LNCAP (cell line): ENCODE measurements around the gene GATA1.

Experiments used
- TF ChIP-seq, protein P1 (sequence below): fragments of 450-650 bp; IDR thresholded peaks from 2 replicates; pipeline ENCODE4 v1.5.1; 2017; ENCODE audit warnings: mild to moderate bottlenecking

GATA1 gene

GRCh38 chrX:48770296-48770695, 16.1 kb upstream of the GATA1 start:
- TF ChIP-seq, protein P1, sequence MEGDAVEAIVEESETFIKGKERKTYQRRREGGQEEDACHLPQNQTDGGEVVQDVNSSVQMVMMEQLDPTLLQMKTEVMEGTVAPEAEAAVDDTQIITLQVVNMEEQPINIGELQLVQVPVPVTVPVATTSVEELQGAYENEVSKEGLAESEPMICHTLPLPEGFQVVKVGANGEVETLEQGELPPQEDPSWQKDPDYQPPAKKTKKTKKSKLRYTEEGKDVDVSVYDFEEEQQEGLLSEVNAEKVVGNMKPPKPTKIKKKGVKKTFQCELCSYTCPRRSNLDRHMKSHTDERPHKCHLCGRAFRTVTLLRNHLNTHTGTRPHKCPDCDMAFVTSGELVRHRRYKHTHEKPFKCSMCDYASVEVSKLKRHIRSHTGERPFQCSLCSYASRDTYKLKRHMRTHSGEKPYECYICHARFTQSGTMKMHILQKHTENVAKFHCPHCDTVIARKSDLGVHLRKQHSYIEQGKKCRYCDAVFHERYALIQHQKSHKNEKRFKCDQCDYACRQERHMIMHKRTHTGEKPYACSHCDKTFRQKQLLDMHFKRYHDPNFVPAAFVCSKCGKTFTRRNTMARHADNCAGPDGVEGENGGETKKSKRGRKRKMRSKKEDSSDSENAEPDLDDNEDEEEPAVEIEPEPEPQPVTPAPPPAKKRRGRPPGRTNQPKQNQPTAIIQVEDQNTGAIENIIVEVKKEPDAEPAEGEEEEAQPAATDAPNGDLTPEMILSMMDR: no peak

DNA sequence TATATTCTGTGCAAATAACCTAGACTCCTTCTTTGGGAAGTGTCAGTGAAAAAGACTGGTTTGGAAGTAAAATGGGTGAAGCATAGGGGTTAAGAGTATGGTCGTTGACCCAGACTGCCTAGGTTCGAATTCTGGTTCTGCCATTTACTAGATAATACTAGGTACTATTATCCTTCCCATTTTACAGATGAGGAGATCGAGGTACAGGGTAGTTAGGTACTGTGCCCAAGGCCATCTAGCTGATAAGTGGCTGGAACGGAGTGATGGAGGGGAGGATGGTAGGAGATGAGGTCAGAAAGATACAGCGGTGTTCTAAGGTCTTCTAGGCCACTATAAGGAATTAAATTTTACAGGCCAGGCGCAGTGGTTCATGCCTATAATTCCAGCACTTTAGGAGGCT, 13.8 kb upstream of the GATA1 start:
- TF ChIP-seq, protein P1: no peak

DNA sequence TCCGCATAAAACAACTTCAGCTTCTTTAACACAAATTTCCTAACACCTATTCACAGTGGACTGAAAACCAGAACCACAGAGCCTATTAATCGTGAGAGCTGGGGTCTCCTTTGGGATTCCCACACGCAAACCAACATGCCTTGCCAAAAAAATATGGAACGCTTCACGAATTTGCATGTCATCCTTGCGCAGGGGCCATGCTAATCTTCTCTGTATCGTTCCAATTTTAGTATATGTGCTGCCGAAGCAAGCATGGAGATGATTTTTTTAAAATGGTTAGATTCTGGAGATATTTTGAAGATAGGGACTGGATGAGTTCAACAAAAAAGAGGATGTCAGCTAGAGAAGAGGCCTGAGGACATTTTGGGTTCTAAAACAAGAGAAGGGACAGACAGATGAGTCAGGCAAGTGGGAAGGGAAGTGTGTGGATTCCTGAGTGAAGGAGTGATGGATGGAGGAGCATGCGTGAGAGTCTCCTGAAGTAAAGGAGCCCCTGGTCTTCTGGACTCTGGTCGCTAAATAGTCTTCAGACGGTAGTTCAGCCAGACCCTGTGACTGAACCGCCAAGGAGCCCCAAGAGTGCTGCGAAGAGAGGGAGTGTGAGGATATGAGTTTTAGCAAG, 9.5 kb upstream of the GATA1 start:
- TF ChIP-seq, protein P1: no peak

DNA sequence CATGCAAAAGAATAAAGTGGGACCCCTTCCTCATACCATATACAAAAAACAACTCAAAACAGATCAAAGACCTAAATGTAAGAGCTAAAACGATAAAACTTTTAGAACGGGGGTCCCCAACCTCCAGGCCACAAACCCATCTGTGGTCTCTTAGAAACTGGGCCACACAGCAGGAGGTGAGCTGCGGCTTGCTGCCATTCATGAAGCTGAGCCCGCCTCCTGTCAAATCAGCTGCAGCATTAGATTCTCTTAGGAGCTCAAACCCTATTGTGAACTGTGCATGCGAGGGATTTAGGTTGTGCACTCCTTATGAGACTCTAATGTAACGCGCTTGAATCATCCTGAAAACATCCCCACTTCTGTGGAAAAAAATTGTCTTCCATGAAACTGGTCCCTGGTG, 7.0 kb upstream of the GATA1 start:
- TF ChIP-seq, protein P1: no peak

DNA sequence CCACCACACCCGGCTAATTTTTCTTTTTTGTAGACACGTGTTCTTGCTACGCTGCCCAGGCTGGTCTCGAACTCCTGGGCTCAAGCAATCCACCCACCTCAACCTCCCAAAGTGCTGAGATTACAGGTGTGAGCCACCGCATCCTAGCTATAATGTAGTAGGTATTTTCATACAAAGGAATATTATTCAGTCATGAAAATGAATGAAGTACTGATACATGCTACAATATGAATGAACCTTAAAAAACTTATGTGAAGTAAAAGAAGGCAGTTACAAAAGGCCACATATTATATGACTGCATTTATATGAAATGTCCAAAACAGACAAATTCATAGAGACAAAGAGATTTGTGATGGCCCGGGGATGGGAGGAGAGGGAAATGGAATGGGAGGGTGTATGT, 4.7 kb upstream of the GATA1 start:
- TF ChIP-seq, protein P1: no peak

DNA sequence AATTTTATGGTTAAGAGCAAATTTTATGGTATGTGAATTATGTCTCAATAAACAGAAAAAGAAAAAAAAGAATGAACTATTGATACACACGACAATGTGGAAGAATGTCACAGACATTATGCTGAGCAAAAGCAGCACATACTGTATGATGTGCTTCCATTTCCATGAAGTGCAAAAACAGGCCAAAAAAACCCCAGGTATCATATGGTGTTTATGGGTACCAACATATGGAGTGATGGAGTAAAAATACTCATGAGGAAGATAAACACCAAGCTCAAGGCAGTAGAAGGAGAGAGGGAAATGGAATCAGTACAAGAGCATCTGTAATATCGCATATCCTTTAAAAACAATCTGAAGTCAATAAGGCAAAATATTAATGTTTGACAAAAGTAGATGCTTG, 4.2 kb upstream of the GATA1 start:
- TF ChIP-seq, protein P1: no peak

DNA sequence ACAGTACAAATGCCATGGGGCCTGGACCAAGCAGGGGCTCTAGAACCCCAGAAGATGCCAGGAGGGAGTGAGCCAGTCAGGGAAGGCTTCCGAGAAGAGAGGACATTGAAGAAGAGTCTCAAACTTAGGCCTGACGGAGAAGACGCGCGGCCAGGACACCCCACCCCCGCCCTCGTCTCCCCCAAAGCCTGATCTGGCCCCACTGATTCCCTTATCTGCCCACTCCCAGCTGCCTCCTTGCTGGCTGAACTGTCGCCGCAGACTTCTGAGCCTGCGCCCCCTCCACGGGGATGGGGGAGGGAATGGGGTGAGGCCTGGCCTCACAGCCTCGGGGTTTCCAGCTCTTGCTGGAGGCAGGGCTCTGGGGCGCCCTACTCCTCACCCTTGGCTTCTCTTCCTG, 3.6 kb upstream of the GATA1 start:
- TF ChIP-seq, protein P1: no peak

GRCh38 chrX:48784726-48785125, 1.7 kb upstream of the GATA1 start:
- TF ChIP-seq, protein P1: no peak
